GM19455 (cell line): ENCODE measurements around the gene ESR2.
"Not testable (repeated sequence)": the region's sequence is repeated elsewhere in the genome, so short reads cannot be mapped to it uniquely, and the experiment has no call there.

Experiments
- ATAC-seq: cut with Tn5 transposase; IDR thresholded peaks from one replicate; pipeline ENCODE4 v1.9.1; 2021; ENCODE audit not compliant: unreplicated experiment

Gene ESR2

GRCh38 chr14:64149921-64150320 is 144.2 kb downstream of the ESR2 start:
- no peak for ATAC-seq

DNA sequence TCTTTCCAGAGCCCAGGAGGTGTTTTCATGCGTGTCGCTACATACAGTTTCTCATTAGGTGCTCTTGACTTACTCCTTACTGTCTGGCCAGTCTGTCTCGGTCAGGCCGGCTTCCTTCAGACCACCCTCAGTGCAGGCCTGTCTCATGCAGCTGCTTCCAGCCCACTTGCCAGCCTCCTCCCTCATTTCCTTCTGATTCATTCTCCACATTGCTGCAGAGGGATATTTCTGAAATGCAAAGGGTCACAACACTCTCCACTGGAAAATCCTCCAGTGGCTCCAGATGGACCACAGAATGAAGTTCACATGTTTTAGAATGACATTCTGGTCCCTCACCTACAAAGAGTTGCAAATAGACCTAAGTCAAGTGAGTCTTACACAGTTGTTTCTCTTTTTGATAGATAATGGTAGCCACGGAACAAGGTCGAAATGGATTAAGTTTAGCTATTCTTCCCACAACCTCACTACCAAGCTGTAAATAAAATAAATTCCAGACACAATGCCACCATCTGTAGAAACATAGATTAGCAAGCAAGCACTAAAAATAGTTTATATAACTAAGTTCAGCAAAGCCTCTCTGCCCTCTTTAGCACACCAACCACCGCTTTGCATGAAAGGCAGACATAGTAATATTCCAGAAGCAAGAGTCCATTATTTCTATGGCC is 146.9 kb downstream of the ESR2 start:
- no peak for ATAC-seq

DNA sequence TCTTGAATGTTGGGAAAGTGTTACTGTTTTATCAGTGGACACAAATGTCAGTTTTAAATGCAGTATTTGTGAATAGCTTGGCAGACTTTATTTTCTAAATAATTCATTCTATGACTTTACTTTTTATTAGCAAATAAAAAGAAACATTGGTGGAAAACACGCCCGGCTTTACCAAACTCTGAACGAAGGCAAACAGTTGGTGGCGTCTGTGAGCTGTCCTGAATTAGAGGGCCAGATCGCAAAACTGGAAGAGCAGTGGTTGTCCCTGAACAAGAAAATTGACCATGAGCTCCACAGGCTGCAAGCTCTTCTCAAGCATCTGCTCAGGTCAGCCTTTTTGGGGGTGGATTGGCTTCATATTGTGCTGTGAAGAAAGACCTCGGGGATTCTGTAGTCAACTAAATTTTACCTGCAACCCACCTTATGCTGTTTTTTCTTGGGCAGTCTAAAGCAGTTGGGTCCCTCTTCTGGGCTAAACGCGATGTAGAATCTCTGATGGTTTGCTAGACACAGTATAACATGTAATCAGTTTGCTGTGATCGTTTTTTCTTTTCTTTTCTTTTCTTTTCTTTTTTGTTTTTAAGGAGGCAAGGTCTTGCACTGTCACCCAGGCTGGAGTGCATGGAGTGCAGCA is 156.4 kb downstream of the ESR2 start:
- ATAC-seq: no peak

- no peak for ATAC-seq
Observed at GRCh38 chr14:64126548-64126947, 167.6 kb downstream of the ESR2 start.

GRCh38 chr14:64125270-64125669 is 168.9 kb downstream of the ESR2 start:
- no peak for ATAC-seq

- ATAC-seq: no peak
Observed at GRCh38 chr14:64123241-64123822, 170.8 kb downstream of the ESR2 start.

GRCh38 chr14:64119980-64120379 is 174.2 kb downstream of the ESR2 start:
- ATAC-seq: no peak

- no peak for ATAC-seq
Observed at GRCh38 chr14:64119500-64119899, 174.7 kb downstream of the ESR2 start.

DNA sequence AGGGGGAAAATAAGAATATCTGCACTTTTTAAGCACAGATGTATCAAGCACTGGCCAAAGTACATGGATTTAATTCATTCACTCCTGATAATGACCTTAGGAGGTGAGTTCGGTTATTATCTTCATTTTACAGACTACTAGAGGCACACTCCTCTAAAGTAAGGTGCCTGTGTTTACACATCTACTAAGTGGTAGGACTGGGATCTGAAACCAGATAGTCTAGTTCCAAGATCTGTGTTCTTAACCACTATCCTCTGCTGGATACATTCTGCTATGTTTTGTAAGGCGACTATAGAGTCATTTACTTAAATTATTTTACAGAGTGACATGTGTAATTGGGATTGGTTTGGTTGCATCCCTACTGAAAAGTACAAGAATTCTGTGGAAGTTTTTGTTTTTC is 175.3 kb downstream of the ESR2 start:
- ATAC-seq: no peak

DNA sequence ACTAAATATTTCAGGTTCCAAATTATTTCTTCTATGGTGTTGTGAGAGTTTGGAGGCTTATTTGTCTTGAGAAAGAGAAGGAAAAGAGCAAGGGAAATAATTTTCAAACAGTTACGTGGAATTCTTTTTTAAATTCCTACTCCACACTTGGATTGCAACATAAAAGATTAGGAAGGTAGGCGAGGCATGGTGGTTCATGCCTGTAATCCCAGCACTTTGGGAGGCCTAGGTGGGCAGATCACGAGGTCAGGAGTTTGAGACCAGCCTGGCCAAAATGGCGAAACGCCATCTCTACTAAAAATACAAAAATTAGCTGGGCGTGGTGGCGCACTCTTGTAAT is 175.8 kb downstream of the ESR2 start:
- ATAC-seq: not testable (repeated sequence)

DNA sequence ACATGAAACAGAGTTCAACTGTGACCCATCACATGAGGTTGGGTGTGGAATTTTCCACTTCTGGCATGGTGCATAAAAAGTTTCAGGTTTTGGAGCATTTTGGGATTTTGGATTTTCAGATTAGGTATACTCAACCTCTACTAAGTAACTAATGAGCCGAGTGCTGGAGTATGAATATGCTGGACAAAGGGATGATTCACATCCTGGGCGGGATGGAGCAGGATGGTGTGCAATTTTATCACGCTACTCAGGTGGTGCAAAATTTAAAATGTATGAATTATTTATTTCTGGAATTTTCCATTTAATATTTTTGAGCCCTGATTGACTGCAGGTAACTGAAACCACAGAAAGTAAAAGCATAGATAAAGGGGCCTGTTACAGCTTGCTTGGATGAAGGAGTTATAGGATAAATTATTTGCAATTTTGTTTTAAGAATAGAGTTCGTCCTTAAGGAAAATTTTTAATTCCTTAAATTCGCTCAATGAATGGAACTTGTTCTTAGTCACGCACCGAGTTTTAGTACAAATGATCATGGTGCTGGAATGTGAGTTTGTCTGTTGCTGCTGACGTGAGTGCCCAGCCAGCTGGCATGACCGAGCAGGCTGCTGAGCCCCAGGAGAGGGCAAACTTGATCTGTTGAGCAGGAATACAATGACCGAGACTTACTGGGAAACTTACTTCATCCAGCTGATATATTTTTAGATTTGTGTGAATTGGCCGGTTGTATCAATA is 176.3 kb downstream of the ESR2 start:
- ATAC-seq: no peak

DNA sequence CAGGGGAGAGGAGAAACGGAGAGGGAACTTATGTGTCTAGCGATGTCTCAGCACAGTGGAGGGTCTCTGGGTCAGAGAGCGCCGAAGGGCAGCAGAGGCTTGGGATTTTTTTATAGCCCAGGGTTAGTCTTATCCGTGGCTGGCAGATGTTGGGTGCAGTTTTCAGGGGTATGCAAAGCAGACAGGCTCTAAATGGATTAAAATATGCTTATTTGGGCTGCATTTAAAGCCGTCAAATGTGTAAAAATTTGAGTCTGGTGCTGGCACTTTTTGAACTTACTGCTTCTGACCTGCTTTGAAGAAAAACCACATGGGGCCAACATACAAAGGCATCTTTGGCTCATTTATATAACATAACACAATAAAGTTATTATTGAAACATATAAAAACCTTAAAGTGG is 178.8 kb downstream of the ESR2 start:
- no peak for ATAC-seq

- no peak for ATAC-seq
Observed at GRCh38 chr14:64114796-64115195, 179.4 kb downstream of the ESR2 start.

GRCh38 chr14:64114166-64114565 is 180.0 kb downstream of the ESR2 start:
- no peak for ATAC-seq

DNA sequence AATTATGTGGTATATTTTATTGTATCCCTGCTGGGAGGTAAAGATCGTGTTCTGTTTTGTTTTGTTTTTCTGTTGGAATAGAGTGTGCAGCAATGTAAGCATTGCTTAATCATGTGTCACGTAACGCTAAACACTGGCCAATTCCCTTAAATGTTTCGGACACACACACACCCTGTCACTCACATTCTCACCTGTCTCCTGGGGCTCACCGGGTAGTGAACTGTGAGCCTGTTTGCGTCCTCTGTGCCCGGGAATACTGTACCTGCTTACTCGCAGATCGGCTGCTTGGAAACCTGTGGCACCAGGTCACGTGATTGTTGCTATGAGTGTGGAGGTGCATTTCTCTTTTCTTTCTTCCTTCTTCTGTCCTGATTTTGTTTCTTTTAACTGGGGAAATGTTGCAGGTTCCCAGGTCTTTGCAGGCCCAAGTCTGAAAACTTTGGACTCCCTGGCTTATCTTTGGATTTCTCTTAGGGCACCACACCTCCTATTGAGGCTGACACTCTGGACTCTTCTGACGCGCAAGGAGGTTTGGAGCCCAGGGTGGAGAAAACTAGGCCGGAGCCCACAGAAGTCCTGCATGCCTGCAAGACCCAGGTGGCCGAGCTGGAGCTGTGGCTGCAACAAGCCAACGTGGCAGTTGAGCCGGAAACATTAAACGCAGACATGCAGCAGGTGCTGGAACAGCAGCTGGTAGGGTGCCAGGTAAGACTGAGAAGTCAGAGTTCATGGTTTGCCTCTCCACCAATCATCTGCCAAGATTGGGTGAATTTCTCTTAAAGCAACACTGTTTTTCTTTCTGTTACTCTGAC is 181.1 kb downstream of the ESR2 start:
- no peak for ATAC-seq

DNA sequence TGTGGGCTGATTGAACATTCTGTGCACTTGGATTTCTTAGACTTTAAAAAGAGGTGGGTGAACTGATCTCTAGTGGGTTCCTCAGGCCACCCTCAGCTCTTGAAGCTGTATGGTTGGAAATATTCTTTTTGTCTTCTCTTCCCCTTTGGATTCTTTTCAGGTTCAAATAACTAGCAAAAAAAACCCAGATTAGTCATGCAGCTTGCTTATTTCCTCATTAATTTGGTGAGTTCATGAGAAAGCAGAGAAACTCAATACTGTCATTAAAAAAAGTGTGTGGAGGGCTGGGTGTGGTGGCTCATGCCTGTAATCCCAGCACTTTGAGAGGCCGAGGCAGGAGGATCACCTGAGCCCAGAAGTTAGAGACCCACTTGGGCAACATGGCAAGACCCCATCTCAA is 183.4 kb downstream of the ESR2 start:
- ATAC-seq: no peak

GRCh38 chr14:64109819-64110554 is 184.2 kb downstream of the ESR2 start:
- ATAC-seq: no peak

GRCh38 chr14:64107438-64107837 is 186.7 kb downstream of the ESR2 start:
- no peak for ATAC-seq

GRCh38 chr14:64098120-64098519 is 196.1 kb downstream of the ESR2 start:
- ATAC-seq: no peak

- no peak for ATAC-seq
Observed at GRCh38 chr14:64095620-64096019, 198.6 kb downstream of the ESR2 start.

DNA sequence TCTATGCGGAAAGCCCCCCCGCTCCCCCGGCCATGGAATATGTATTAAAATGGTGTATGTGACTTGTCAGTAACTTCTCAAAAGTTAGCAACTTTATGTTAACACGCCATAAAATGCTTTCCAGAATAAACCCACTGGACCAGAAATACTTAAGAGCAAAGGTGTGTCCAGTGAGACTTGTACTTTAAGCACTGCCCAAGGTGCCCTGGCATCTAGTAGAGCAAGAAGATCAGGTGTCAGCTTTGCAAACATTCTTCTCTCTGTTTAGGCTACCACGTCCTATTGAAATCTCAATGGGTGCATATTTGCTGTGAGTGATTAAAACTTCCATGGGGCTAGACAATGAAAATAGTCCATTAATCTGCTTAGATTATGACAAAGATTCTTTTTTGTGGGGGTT is 201.2 kb downstream of the ESR2 start:
- ATAC-seq: no peak
